Dermis microvascular lymphatic vessel endothelial cell (primary cell): ENCODE results near the gene ZBTB9. TPM values are rescaled to one million over a fixed set of nuclear protein-coding genes. Genes with fewer than 3 reads are reported as not detected.
"Not testable (repeated sequence)": the region's sequence is repeated elsewhere in the genome, so short reads cannot be mapped to it uniquely, and the experiment has no call there.

ENCODE experiments used
- DNase-seq, 2 donors: peaks; one replicate each; pipeline versions ENCODE4 v3.0.0 to v3.0.0-alpha.2; 2010; ENCODE audit warnings: low read depth in 2 of 2
- total RNA-seq: library from RNA; depleted of rRNA; stranded (reverse); fragments of >200 nt; gene quantifications from 2 replicates; pipeline ENCODE4 v1.2.1, GENCODE V29; 2014

ZBTB9 gene
- total RNA-seq, 1 donor from 2014 or later: 3.9 TPM

DNA sequence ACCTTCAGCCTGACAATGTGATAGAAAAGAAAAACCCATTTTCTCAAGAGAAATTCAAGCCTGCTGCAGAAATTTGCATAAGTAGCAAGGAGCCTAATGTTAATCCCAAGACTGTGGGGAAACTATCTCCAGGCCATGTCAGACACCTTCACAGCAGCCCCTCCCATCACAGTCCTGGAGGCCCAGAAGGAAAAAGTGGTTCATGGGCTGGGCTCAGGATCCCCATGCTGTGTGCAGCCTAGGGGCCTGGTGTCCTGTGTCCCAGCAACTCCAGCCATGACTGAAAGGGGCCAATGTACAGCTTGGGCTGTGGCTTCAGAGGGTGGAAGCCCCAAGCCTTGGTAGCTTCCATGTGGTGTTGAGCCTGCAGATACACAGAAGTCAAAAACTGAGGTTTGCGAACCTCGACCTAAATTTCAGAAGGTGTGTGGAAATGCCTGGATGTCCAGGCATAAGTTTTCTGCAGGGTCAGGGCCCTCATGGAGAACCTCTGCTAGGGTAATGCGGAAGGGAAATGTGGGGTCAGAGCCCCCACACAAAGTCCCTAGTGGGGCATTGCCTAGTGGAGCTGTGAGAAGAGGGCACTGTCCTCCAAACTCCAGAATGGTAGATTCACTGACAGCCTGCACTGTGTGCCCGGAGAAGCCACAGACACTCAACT lies 11.8 kb downstream of the ZBTB9 start:
- no peak for DNase-seq

DNA sequence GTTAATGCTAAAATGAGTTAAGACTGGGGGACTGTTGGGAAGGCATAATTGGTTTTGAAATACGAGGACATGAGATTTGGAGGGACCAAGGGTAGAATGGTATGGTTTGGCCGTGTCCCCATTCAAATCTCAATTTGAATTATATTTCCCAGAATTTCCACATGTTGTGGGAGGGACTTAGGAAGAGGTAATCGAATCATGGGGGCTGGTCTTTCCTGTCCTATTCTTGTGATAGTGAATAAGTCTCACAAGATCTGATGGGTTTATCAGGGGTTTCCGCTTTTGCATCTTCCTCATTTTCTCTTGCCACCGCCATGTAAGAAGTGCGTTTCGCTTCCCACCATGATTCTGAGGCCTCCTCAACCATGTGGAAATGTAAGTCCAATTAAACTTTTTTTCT lies 12.7 kb downstream of the ZBTB9 start:
- DNase-seq: no peak

DNA sequence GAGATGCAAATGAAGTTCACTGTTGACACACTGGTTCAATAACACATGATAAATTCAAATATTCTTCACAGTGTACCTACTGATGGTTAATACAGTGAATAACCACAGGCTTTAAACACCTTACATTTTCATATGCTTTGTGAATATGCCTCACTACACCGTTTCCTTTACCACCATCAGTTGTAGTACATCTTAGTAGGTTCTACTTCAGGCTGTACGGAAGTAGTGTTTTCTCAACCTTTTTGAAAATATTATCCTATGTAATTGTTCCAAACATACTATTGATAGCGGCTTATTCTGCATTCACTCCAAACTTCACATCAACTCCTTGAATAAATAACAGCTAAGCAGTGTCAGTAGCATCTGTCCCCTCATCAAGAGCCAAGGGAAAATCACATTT lies 15.3 kb downstream of the ZBTB9 start:
- no peak for DNase-seq

DNA sequence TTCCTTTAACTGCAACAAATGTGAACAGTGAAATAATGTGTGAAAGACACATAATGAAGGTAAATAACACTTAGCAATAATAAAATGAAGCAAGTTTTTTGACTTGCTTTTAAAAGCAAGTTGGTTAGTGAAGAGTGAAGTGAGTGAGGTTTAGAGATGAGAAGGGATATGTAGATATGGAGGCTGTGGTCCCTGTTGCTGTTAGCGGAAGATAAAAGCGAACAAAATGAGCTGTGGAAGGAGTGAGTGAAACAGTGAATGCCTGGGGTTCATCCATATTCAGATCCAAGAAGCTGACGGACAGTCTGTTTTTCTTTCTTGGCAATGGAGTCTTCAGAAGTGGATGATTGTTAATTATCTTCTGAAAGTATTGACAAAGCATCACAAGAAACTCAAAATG lies 23.5 kb downstream of the ZBTB9 start:
- no peak for DNase-seq

DNA sequence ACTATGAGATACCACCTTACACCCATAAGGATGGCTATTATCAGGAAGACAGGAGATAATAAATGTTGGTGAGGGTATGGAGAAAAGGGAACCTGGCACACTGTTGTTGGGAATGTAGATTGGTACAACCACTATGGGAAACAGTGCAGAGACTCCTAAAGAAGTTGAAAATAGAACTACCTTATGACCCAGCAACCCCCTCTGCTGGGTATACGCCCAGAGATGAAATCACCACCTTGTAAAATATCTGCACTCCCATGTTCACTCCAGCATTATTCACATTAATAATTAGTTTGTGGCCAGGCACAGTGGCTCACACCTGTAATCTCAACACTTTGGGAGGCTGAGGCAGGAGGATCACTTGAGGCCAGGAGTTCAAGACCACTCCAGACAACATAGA lies 26.8 kb downstream of the ZBTB9 start:
- DNase-seq: no peak

DNA sequence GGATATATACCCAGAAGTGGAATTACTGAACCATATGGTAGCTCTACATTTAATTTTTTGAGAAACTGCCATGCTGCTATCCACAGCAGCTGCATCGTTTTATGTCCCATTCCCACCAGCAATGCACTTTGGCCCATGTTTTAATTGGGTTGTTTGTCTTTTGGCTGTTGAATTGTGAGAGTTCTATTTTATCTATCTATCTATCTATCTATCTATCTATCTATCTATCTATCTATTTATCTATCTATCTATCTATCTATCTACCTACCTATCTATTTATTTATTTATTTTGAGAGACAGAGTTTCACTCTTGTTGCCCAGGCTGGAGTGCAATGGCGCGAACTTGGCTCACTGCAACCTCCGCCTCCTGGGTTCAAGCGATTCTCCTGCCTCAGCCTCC lies 28.2 kb downstream of the ZBTB9 start:
- not testable (repeated sequence) for DNase-seq

DNA sequence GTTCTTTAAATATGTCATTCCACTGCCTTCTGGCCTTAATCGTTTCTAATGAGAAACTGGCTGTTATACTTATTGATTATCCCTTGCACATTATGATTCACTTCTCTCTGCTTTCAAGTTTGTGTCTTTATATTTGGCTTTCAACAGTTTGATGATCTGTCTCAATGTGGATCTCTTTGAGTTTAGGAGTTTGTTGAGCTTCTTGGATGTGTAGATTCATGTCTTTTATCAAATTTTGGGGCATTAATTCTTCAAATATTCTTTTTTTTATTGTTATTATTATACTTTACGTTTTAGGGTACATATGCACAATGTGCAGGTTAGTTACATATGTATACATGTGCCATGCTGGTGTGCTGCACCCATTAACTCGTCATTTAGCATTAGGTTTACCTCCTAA lies 29.3 kb downstream of the ZBTB9 start:
- DNase-seq: no peak

DNA sequence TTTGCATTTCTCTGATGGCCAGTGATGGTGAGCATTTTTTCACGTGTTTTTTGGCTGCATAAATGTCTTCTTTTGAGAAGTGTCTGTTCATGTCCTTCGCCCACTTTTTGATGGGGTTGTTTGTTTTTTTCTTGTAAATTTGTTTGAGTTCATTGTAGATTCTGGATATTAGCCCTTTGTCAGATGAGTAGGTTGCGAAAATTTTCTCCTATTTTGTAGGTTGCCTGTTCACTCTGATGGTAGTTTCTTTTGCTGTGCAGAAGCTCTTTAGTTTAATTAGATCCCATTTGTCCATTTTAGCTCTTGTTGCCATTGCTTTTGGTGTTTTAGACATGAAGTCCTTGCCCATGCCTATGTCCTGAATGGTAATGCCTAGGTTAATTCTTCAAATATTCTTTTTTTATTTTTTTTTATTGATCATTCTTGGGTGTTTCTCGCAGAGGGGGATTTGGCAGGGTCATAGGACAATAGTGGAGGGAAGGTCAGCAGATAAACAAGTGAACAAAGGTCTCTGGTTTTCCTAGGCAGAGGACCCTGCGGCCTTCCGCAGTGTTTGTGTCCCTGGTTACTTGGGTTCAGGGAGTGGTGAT lies 30.4 kb downstream of the ZBTB9 start:
- not testable (repeated sequence) for DNase-seq

DNA sequence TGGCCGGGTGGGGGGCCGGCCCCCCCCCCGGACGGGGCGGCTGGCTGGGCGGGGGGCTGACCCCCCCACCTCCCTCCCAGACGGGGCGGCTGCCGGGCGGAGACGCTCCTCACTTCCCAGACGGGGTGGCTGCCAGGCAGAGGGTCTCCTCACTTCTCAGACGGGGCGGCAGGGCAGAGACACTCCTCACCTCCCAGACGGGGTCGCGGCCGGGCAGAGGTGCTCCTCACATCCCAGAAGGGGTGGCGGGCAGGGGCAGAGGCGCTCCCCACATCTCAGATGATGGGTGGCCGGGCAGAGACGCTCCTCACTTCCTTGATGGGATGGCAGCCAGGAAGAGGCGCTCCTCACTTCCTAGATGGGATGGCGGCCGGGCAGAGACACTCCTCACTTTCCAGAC lies 31.3 kb downstream of the ZBTB9 start:
- DNase-seq: not testable (repeated sequence)

DNA sequence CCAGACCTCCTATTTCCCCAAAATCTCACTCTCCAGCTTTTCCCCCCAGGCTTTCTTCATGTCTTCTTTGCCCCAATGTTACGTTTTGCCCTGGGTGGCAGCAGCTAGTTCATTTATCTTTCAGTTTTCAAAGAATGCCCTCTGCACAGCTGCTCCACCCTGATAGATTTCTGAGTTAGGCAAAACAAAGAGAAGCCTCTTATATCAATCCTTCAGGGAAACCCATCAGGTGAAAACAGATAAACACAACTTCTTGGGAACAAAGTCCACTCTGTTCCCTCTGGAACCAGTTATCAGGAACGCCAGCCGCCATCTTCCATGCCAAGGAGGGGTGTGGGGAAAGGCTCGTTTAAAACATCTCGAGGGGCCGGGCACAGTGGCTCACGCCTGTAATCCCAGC lies 34.0 kb downstream of the ZBTB9 start:
- DNase-seq: no peak

DNA sequence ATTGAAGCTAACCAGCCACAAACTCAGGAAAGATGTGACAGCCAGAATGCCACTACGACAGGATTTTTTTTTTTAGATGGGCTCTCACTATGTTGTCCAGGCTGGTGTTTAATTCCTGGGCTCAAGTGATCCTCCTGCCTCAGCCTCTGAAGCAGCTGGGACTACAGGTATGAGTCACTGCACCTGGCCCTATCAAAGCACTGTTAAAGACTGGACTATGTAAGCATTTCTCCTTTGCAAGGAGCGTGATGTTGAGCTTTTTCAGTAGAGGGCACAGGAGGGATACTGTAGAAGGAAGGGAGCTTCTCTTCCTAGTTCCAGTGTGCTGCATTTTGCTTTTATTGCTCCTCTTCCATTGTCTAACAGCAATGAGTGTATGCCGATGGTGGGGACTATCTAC lies 35.8 kb downstream of the ZBTB9 start:
- DNase-seq: no peak

DNA sequence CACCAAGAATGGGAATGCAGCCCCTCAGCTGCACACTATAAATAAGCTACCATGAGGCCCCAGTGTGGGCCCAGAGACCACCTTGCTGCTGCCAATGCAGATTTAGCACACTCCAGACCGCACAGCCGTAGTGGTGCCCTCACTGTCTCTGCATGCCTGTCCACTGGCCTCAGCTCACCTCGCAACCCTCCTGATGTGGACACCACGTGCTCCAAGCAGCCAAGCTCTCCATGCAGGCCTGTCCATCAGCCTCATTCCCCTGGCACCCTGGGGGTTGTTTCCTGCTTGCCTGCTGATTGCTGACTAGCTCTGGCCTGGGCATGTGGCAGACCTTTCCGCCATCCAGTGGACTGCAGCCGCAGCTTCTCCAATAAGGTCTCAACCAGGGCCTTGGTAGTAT lies 36.2 kb downstream of the ZBTB9 start:
- no peak for DNase-seq

DNA sequence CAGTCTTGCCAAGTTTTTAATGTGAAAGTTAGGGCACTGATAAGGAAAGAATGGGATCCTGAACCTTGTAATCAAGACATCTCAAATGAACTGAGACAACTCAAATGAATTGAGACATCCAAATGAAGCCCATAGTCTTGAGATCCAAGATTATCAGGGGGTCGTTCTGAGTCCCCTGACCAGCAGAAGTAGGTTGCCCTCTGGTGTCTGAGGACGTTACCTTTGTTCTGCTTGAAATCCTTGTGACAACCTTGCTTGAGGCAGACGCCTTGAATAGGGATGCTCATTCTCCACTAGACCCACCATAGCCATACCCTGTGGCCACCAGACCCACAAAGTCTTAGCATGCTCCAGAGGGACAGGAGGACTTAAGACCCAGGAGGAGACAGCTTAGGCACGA lies 37.7 kb downstream of the ZBTB9 start:
- DNase-seq: peak in 1 of 2 donors; percentile 9

DNA sequence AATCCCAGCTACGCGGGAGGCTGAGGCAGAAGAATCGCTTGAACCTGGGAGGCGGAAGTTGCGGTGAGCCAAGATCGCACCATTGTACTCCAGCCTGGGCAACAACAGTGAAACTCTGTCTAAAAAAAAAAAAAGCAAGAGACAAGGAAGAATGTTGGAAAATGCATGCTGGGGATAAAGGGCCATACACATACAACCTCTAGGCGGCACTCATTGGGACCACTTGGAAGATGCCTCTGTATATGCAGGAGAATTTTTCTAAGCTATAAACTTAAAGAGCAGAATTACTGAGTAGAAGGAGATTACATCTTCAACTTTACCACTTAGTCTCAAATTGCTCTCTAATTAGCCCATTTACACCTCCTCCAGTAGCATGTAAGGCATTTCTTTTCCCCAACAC lies 42.8 kb downstream of the ZBTB9 start:
- DNase-seq: no peak

DNA sequence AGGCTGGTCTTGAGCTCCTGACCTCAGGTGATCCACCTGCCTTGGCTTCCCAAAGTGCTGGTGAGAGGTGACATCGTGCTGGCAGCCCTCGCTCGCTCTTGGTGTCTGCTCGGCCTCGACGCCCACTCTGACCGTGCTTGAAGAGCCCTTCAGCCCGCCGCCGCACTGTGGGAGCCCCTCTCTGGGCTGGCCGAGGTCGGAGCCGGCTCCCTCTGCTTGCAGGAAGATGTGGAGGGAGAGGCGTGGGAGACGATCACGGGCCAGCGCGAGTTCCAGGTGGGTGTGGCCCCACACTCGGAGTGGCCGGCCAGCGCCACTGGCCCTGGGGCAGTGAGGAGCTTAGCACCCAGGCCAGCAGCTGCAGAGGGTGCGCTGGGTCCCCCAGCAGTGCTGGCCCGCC lies 48.1 kb downstream of the ZBTB9 start:
- no peak for DNase-seq

DNA sequence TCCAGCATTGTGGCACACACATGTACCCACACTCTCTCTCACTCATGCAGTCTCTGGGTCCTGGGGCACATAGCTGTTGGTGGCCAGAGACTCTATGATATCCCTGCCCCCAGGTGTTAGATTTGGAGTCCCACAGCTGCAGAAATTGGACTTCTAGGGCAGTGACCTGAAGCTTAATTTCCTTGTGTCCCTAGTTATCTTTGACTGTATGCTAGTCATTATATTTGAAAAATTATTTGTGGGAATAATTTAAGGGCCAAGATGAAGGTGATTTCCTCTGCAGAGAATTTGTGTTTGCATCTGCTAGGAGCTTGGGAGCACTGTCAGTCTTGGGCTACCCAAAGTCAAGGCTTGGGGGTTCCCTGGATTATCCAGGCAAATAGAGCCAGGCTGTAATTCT lies 50.1 kb downstream of the ZBTB9 start:
- DNase-seq: no peak

DNA sequence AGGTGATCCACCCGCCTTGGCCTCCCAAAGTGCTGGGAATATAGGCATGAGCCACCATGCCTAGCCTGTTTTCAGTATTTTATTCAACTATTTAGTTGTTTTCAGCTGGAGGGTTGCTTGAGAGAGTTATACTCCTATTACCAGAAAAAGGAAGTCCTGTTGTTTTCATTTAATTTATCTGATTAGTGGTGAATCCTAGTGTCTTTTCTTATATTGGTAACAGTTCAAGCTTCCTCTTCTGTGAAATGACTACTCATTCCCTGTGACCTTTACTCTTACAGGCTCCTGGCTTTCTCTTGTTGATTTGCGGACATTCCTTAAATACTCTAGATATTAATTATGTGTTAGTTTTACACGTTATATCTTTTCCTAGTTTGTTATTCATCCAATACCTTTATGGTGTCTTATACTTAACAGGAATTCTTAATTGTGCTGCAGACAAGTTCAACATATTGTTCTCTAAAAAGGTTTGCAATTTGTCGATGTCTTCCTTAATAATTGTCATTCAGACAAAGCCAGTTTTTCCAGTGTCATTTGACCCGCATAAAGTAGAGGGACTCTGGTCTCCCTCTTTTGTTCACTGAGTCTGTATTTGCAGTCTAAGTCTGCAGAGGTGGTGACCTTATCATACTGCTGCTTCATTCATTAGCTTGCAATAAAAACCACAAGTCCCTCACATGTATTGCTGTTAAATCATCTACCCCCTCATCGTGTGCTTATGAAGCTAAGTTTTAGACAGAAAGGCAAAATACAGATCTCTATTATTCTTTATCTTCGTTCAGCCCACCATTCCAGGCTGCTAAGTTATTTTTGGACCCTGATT lies 51.4 kb downstream of the ZBTB9 start:
- no peak for DNase-seq

Other genes with a start within 250 kb of the ZBTB9 start
- 7.7 and 11.5 TPM in 2 replicates for gene HSD17B8, start 249.9 kb upstream of the ZBTB9 start, total RNA-seq
- 17.1 and 26.6 TPM in 2 replicates for gene RING1, start 246.1 kb upstream of the ZBTB9 start, total RNA-seq
- 25.0 and 26.6 TPM in 2 replicates for gene VPS52, start 182.7 kb upstream of the ZBTB9 start, total RNA-seq
- gene RPS18, start 182.5 kb upstream of the ZBTB9 start, total RNA-seq: 3,127 and 3,683 TPM in 2 replicates
- gene B3GALT4, start 177.5 kb upstream of the ZBTB9 start, total RNA-seq: 2.9 and 3.0 TPM in 2 replicates
- 57.0 and 66.6 TPM in 2 replicates for gene WDR46, start 165.3 kb upstream of the ZBTB9 start, total RNA-seq
- gene PFDN6, start 165.0 kb upstream of the ZBTB9 start, total RNA-seq: 21.0 and 31.5 TPM in 2 replicates
- gene RGL2, start 155.6 kb upstream of the ZBTB9 start, total RNA-seq: 33.2 and 65.0 TPM in 2 replicates
- gene TAPBP, start 140.5 kb upstream of the ZBTB9 start, total RNA-seq: 47.5 and 102 TPM in 2 replicates
- 10.9 and 17.2 TPM in 2 replicates for gene ZBTB22, start 136.8 kb upstream of the ZBTB9 start, total RNA-seq
- gene DAXX, start 131.6 kb upstream of the ZBTB9 start, total RNA-seq: 30.1 and 42.2 TPM in 2 replicates
- gene KIFC1, start 62.8 kb upstream of the ZBTB9 start, total RNA-seq: 9.9 and 16.7 TPM in 2 replicates
- 6.5 and 13.4 TPM in 2 replicates for gene PHF1, start 43.6 kb upstream of the ZBTB9 start, total RNA-seq
- gene CUTA, start 36.5 kb upstream of the ZBTB9 start, total RNA-seq: 43.8 and 72.3 TPM in 2 replicates
- gene SYNGAP1, start 34.5 kb upstream of the ZBTB9 start, total RNA-seq: 1.4 and 2.8 TPM in 2 replicates
- 21.2 and 22.7 TPM in 2 replicates for gene BAK1, start 125.7 kb downstream of the ZBTB9 start, total RNA-seq
- 13.3 and 17.8 TPM in 2 replicates for gene ITPR3, start 166.7 kb downstream of the ZBTB9 start, total RNA-seq